GM13977 (cell line): ENCODE data around the gene CEMIP.

Experiments
- DNase-seq: peaks from one replicate; pipeline ENCODE4 v3.0.0; 2012; ENCODE audit warnings: low spot score
- CTCF ChIP-seq: IDR thresholded peaks from 2 replicates; pipeline ENCODE4 v1.5.1; 2012; ENCODE audit warnings: mild to moderate bottlenecking, control low read depth; ENCODE audit not compliant: insufficient read depth; ENCODE audit errors: extremely low read depth, missing control alignments
- in situ Hi-C: fragments of 300-500 bp; cut with MboI; formaldehyde crosslinking; loops from one replicate; pipeline ENCODE4 v1.12.0; 2022; ENCODE audit warnings: low sequenced_read_pairs, low pct_unique_long_range_greater_than_20kb, mixed read lengths, inconsistent platforms; ENCODE audit not compliant: unreplicated experiment

CEMIP gene

GRCh38 chr15:80831192-80831591 lies 52.0 kb downstream of the CEMIP start:
- no peak for TF ChIP-seq CTCF
- in situ Hi-C loops: no loop called here
- no peak for DNase-seq

GRCh38 chr15:80831606-80832224 lies 52.5 kb downstream of the CEMIP start:
- no peak for DNase-seq
- in situ Hi-C loops: no loop called here

GRCh38 chr15:80832686-80833085 lies 53.5 kb downstream of the CEMIP start:
- no peak for TF ChIP-seq CTCF

More at GRCh38 chr15:80831606-80832224, 52.5 kb downstream of the CEMIP start:
- TF ChIP-seq CTCF: no peak

GRCh38 chr15:80834402-80834801 lies 55.2 kb downstream of the CEMIP start:
- TF ChIP-seq CTCF: no peak

More at GRCh38 chr15:80832686-80833085, 53.5 kb downstream of the CEMIP start:
- in situ Hi-C loops: no loop called here
- DNase-seq: no peak

GRCh38 chr15:80834906-80835305 lies 55.7 kb downstream of the CEMIP start:
- in situ Hi-C loops: no loop called here
- no peak for DNase-seq
- no peak for TF ChIP-seq CTCF

More at GRCh38 chr15:80834402-80834801, 55.2 kb downstream of the CEMIP start:
- in situ Hi-C loops: no loop called here
- no peak for DNase-seq

- no peak for TF ChIP-seq CTCF
- in situ Hi-C loops: no loop called here
- DNase-seq: no peak
Observed at GRCh38 chr15:80835336-80835735, 56.2 kb downstream of the CEMIP start.

GRCh38 chr15:80836223-80836622 lies 57.1 kb downstream of the CEMIP start:
- DNase-seq: no peak
- in situ Hi-C loops: no loop called here
- no peak for TF ChIP-seq CTCF
